PFSK-1 (cell line): ENCODE data around the gene SMIM22.

ENCODE experiments used
- POLR2AphosphoS5 ChIP-seq: IDR thresholded peaks from 2 replicates; pipeline ENCODE4 v1.6.1; 2012; ENCODE audit warnings: low read depth, mild to moderate bottlenecking, control low read depth, low read length, moderate library complexity
- TAF1 ChIP-seq: IDR thresholded peaks from 2 replicates; pipeline ENCODE4 v1.6.1; 2012; ENCODE audit warnings: low read length, control low read depth, borderline replicate concordance; ENCODE audit not compliant: insufficient read depth
- TF ChIP-seq, protein P1 (sequence below), 2 experiments: IDR thresholded peaks; 2 replicates each; pipeline versions ENCODE4 v1.6.1 to v1.8.0; 2011 to 2012; ENCODE audit warnings: low read depth in 2 of 2, low read length in 2 of 2, control low read depth in 1 of 2, inconsistent platforms in 1 of 2, mild to moderate bottlenecking in 1 of 2, moderate library complexity in 1 of 2; ENCODE audit not compliant: insufficient read depth in 1 of 2

DNA sequence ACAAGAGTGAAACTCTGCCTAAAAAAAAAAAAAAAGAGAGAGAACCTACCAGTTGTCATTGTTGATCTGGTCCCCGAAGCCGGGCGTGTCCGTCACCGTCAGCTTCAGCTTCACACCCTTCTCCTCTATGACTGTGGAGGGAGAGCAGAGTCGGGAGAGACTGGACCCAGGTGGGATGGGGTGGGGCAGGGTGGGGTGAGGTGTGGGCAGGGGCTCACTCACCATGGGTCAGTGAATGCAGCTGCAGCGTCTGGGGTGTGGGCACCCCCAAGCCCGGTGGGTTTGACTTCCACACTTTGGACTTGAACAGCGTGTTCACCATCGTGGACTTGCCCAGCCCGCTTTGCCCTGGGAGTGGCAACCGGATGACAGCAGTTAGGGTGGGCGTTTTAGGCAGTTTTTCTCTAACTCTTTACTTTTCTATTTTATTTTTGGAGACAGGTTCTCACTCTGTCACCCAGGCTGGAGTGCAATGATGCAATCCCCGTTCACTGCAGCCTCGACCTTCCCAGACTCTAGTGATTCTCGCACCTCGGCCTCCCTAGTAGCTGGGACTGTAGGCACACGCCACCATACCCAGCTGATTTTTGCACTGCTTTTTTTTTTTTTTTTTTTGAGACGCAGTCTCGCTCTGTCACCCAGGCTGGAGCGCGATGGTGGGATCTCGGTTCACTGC is 9.3 kb upstream of the SMIM22 start:
- TF ChIP-seq, protein P1, sequence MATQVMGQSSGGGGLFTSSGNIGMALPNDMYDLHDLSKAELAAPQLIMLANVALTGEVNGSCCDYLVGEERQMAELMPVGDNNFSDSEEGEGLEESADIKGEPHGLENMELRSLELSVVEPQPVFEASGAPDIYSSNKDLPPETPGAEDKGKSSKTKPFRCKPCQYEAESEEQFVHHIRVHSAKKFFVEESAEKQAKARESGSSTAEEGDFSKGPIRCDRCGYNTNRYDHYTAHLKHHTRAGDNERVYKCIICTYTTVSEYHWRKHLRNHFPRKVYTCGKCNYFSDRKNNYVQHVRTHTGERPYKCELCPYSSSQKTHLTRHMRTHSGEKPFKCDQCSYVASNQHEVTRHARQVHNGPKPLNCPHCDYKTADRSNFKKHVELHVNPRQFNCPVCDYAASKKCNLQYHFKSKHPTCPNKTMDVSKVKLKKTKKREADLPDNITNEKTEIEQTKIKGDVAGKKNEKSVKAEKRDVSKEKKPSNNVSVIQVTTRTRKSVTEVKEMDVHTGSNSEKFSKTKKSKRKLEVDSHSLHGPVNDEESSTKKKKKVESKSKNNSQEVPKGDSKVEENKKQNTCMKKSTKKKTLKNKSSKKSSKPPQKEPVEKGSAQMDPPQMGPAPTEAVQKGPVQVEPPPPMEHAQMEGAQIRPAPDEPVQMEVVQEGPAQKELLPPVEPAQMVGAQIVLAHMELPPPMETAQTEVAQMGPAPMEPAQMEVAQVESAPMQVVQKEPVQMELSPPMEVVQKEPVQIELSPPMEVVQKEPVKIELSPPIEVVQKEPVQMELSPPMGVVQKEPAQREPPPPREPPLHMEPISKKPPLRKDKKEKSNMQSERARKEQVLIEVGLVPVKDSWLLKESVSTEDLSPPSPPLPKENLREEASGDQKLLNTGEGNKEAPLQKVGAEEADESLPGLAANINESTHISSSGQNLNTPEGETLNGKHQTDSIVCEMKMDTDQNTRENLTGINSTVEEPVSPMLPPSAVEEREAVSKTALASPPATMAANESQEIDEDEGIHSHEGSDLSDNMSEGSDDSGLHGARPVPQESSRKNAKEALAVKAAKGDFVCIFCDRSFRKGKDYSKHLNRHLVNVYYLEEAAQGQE (IDR thresholded peaks at IDR 0.05; ENCODE audit: insufficient read depth in 1 of 2, low read depth in 2 of 2, low read length in 2 of 2): no peak
- TF ChIP-seq TAF1 (no peak), POLR2AphosphoS5 (no peak)
